Stimulated activated CD4-positive, alpha-beta T cell treated with anti-CD3 and anti-CD28 coated beads, Interleukin-4, amount 100 ng/mL, for 4 hours (primary cell): ENCODE results near the gene RXYLT1.

Experiments used
- DNase-seq, 2 experiments: peaks; one replicate each; pipeline ENCODE4 v3.0.0-alpha.2; 2020

Gene RXYLT1

DNA sequence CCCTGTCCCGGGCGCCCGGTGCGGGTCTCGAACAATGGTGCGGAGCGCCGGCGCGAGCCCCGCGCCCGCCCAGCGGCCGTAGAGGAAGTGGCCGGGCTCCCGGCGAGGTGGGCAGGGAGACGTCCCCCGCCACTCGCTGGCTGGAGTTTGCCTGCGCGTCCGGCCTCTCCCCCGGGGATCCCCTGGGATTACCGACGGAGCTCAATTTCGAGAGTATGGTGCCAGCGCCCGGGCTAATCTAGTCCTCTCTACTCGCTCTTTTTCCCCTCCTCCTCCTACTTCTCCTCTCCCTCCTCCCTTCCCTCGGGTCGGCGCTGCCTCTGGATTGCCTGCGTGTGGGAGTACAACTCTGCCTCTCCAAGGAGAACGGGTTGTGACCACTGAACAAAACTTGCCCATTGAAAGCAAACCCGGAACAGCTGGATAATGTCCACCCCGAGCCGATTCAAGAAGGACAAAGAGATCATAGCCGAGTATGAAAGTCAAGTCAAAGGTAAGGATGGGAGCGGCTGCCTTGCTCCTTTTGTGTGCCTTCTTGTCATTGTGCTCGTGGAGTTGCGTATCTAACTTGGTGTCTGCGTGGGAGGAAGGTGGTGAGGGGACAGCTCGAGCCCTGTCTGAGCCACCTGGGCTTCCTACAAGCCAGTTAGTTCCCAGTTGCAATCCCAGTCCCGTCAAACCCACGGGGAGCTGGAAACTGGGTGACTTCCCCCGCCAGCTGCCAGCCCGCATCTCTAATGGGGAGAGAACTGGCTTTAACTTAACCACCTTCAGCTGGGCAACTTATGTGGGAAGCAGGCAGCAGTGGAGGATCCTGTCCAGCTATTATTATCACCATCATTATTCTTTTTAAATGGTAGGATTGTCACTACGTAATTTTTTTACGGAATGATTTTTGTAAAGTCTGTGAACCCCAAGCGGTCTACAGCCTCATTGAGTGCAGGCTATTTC is 65.0 kb downstream of the RXYLT1 start, which contains the start of gene SRGAP1:
TSS of gene SRGAP1 (plus strand) at position 310 of the 951 bp plus-strand sequence. CDS start at position 427, 117 bp downstream.
- no peak for DNase-seq

DNA sequence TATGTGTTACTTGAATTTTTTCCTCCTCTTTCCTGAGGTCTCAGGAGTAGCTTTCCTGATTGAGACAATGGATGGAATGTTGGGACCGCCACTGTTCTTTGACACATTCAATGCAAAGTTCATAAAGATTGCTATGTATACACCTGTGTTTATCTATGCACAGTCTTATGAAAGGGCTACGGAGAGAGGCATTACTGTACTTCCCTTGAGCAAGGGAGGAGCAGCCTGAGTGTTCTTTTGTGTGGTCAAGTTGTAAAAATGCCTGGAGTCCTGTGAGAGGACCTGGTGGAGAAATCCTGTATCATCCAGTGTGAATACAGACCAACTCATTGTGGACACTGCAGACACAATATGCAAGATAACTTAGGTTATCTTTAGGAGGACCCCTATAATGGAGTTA is 66.0 kb downstream of the RXYLT1 start:
- DNase-seq = no peak

DNA sequence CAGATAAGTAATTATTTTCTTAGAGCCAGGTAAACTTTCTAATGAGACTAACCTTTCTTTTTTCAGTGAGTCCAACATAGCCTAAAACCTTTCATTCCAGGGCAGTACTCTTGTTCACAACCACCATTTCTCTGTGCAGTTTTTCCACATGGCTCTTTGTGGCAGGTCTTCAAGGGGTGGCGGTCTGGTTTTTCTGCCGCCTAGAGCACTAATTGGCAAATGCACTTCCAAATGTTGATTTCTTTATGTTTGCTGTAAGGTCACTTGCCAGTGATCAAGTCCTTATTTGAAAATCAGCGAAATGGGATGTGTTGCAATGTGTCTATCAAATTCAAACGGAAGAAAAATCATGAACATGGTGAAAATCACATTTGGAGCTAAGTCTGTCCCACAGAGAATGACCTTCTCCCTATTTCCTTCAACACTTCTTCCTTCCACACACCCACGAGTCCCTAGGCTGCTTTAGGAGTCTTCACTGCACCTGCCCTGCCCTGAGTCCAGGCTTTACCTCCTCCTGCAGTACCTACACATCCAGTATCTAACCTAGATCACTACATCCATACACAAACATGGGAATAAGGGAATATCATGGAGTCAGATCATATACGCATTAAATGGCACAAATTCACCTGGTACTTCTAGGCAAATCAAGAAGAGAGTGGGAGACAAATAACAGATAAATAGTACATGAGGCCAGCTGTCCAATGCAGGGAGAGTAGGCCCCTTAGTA is 66.7 kb downstream of the RXYLT1 start:
- no peak for DNase-seq

GRCh38 chr12:63848450-63848849 is 68.7 kb downstream of the RXYLT1 start:
- no peak for DNase-seq

DNA sequence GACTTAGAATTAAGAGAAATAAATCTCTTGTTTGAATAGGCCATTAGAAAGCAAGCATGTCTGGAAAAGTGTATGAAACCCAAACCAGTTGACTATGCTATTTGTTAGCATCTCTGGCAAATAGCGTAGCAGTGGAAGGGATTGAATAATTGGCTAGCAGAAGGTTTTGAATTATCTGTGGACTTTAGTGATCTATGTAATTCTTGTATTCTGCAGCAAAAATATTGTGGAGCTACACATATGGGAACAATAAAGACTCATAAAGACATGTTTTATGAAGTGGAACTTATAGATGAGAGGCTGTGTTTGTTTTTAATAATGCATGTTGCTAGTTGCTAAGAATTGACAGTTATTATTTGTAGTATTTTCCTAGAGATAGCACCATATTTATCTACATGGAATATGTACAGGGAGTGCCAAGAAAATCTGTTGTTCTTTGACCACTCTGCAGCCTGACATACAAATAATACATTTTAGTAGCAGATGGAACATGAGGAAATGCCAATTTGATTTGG is 69.5 kb downstream of the RXYLT1 start:
- DNase-seq = no peak

DNA sequence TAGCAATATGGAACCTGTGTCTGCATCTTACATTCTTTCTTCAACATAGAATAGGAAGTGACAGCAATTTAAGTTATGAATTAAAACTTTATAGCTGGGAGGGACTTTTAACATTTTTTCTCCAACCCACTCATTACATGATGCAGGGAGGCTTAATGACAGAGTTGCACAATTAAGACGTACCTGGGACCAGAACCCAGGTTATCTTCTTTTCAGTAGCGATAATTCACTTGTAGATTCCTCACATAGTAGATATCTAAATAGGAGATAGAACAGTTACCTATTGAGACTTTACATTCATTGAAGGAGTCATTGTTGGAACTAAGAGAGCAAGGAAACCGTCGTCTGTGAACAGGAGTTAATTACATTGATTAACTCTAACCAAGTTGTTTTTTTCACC is 69.9 kb downstream of the RXYLT1 start:
- DNase-seq = no peak

- DNase-seq = no peak
These were observed 74.3 kb downstream of the RXYLT1 start for GRCh38 chr12:63853978-63854377.

- DNase-seq = no peak
These were observed 75.6 kb downstream of the RXYLT1 start for GRCh38 chr12:63855299-63855698.

GRCh38 chr12:63857771-63858670 is 78.3 kb downstream of the RXYLT1 start:
- no peak for DNase-seq
